Measurements from ENCODE around the gene TSPYL2. TPM values are rescaled to one million over a fixed set of nuclear protein-coding genes. Genes with fewer than 3 reads are reported as not detected.

The TSPYL2 gene
- total RNA-seq, 1 donor from 2014 or later, result 10.3 TPM

DNA sequence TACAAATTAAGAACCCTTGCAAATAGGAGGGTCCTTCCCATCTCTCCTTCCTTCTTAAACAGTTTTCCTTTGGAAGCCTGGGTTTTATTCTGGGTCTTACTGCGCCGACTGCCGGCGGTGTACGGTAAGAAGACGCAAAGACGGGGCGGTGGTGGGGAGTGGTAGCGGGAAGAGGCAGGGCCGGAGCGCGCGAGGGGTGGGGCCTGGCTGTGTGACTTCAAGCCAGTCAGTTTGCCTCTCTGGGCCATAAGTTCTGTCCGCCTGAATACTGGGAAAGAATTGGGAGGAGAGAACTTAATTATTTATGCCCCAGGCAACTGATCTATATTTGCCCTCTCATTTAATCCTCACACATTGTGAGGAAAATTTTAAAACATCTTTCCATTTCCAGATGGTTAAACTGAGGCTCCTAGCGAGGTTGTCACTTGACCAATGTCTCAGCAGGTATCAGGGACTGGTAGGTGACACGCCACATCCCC lies 11.0 kb downstream of the TSPYL2 start:
- H3K27me3 ChIP-seq (ENCODE audit: control insufficient read depth, insufficient read depth, low read length), result no peaks in the 10 kb centered on the region
- TF ChIP-seq, protein P1, sequence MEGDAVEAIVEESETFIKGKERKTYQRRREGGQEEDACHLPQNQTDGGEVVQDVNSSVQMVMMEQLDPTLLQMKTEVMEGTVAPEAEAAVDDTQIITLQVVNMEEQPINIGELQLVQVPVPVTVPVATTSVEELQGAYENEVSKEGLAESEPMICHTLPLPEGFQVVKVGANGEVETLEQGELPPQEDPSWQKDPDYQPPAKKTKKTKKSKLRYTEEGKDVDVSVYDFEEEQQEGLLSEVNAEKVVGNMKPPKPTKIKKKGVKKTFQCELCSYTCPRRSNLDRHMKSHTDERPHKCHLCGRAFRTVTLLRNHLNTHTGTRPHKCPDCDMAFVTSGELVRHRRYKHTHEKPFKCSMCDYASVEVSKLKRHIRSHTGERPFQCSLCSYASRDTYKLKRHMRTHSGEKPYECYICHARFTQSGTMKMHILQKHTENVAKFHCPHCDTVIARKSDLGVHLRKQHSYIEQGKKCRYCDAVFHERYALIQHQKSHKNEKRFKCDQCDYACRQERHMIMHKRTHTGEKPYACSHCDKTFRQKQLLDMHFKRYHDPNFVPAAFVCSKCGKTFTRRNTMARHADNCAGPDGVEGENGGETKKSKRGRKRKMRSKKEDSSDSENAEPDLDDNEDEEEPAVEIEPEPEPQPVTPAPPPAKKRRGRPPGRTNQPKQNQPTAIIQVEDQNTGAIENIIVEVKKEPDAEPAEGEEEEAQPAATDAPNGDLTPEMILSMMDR (IDR thresholded peaks at IDR 0.05; ENCODE audit: insufficient read depth, low read length, poor library complexity, severe bottlenecking), result peak; percentile 60
- no peak for DNase-seq (ENCODE audit: low read depth)
- H3K4me3 ChIP-seq (ENCODE audit: low read depth, low read length), result peak overlapping the region; percentile 16
- H3K36me3 ChIP-seq (ENCODE audit: control insufficient read depth, insufficient read depth, low read length), result no peaks in the 10 kb centered on the region

DNA sequence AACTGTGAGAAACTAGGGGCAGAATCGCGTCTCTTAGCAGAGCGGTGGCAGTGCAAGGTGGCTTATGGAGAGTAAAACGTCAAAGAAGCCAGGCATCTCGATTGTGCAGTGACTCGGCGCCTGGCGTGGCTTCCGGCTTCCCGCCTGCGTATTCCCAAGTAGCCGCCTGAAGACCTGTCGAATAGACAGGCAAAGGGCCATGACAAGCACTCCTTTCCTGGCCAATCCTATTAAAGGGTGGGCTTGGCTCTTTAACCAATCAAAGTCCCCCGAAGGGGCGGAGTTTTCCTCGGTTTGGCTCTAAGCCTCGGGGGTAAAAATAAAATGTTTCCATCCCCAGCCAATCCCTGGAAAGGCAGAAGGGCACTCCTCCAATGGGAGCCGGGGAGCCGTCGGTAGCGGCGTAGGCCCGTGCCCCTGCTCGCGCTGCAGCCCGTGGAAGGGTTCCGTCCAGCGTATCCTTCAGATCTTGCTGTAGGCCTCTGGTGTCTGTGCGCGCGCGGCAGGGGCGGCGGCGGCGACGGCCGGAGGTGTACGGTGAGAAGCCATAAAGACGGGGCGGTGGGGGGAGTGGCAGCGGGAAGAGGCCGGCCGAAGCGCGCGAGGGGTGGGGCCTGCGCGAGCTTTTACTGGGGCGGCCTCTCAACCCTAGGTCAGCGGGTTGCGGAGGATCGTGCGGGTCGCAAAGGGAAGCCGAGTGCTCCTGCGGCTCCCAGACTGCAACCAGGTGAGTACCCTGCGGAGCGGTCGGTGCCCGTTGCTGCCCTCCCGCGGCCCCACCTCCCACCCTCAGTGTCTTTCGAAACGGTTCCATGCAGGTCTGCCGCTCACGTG lies 11.8 kb downstream of the TSPYL2 start, which contains the start of gene KANTR:
Gene KANTR, plus strand, starts transcription at position 395 of the 834 bp plus-strand sequence. CDS start 30,131 bp downstream, outside the sequence.
- peak within 1 kb of the TSS; percentile 65 for H3K4me3 ChIP-seq (ENCODE audit: low read depth, low read length)
- no peaks in the 10 kb centered on the region for H3K27me3 ChIP-seq (ENCODE audit: control insufficient read depth, insufficient read depth, low read length)
- peak; percentile 77 for DNase-seq (ENCODE audit: low read depth)
- H3K36me3 ChIP-seq (ENCODE audit: control insufficient read depth, insufficient read depth, low read length), result no peaks in the 10 kb centered on the region
- TF ChIP-seq, protein P1 (IDR thresholded peaks at IDR 0.05; ENCODE audit: insufficient read depth, low read length, poor library complexity, severe bottlenecking), result no peak

DNA sequence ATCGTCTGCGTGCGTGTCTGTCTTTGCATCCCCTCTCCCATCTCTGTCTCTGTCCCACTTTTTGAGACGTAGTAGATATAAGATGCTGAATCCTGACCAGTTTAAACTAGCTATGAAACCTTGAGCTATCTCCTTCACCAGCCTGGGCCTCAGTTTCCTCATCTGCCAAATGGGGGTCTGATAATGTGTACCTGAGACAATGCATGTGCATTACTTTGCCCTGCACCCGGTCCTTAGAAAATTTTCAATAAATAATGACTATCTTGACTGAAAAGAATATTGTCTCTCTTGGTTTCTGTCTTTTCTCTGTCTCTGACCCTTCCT lies 12.4 kb downstream of the TSPYL2 start:
- peak overlapping the region; percentile 65 for H3K4me3 ChIP-seq (ENCODE audit: low read depth, low read length)
- no peaks in the 10 kb centered on the region for H3K36me3 ChIP-seq (ENCODE audit: control insufficient read depth, insufficient read depth, low read length)
- no peak for DNase-seq (ENCODE audit: low read depth)
- TF ChIP-seq, protein P1 (IDR thresholded peaks at IDR 0.05; ENCODE audit: insufficient read depth, low read length, poor library complexity, severe bottlenecking), result no peak
- no peaks in the 10 kb centered on the region for H3K27me3 ChIP-seq (ENCODE audit: control insufficient read depth, insufficient read depth, low read length)

DNA sequence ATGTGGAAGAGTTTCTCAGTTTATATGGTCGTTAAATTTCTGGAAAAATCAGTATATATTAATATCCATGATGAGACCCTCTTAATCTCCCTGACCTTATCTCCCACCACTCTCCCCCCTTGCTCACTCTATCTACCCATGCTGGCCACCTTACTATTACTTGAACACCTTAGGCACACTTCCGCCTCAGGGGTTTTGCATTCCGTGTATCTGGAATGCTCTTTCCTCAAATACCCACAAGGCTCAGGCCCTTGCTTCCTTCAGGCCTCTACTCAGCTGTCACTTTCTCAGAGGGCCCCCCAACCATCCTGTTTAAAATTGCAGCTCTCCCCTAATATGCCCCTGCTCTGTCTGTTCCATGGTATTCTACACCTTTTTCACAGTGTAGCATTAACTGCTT lies 13.6 kb downstream of the TSPYL2 start:
- no peak overlapping the region for H3K4me3 ChIP-seq (ENCODE audit: low read depth, low read length)
- H3K27me3 ChIP-seq (ENCODE audit: control insufficient read depth, insufficient read depth, low read length), result no peaks in the 10 kb centered on the region
- TF ChIP-seq, protein P1 (IDR thresholded peaks at IDR 0.05; ENCODE audit: insufficient read depth, low read length, poor library complexity, severe bottlenecking), result no peak
- H3K36me3 ChIP-seq (ENCODE audit: control insufficient read depth, insufficient read depth, low read length), result no peaks in the 10 kb centered on the region
- no peak for DNase-seq (ENCODE audit: low read depth)

DNA sequence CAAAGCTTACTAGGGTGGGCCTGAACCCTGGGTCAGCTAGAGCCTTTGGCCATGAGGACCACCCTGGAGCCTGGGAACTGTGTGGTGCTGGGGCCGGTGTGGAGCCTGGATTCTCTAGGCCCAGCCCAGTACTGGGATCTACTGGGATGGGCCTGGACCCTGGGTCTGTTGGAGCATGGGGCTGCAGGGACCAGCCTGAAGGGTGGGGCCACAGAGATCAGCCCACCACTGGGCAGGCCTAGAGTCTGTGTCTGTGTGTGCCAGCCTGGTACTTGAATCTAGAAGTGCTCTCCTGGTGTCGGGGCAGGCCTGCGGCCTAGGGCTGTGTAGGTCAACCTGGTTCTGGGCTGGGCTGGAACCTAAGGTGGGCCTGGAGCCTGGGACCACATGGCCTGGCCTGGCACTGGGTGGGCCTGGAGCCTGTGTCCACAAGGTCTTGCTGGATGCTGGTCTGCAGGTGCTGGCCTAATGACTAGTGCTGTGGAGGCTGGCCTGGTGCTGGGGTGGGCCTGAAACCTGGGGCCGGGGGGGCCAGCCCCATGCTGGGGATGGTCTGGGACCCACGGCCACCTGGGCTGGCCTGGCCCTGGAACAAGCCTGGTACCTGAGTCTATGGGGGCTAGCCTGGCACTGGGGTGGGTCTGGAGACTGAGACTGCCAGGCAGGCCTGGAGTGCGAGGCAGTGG lies 32.8 kb downstream of the TSPYL2 start:
- no peaks in the 10 kb centered on the region for H3K27me3 ChIP-seq (ENCODE audit: control insufficient read depth, insufficient read depth, low read length)
- no peak overlapping the region for H3K4me3 ChIP-seq (ENCODE audit: low read depth, low read length)
- TF ChIP-seq, protein P1 (IDR thresholded peaks at IDR 0.05; ENCODE audit: insufficient read depth, low read length, poor library complexity, severe bottlenecking), result no peak
- DNase-seq (ENCODE audit: low read depth), result no peak
- H3K36me3 ChIP-seq (ENCODE audit: control insufficient read depth, insufficient read depth, low read length), result no peaks in the 10 kb centered on the region

All from kidney epithelial cell (primary cell).